Measurements from ENCODE around the gene PTPRN2.

GRCh38 chr7:158362001-158362400 lies 225.6 kb downstream of the PTPRN2 start:
- TF ChIP-seq CTCF (IDR thresholded peaks at IDR 0.05; ENCODE audit: control extremely low read depth in 1 of 3, insufficient read depth in 1 of 3, low read depth in 1 of 3, low read length in 3 of 3) (no peak), CHD1 (IDR thresholded peaks at IDR 0.05; ENCODE audit: low read depth, low read length) (no peak), HDAC2 (IDR thresholded peaks at IDR 0.05; ENCODE audit: borderline replicate concordance in 1 of 2, low read depth in 2 of 2, low read length in 2 of 2) (no peak)

All from H1 (cell line).